Measurements from ENCODE around the gene SLC39A6. TPM values are rescaled to one million over a fixed set of nuclear protein-coding genes. Genes with fewer than 3 reads are reported as not detected.

Gene SLC39A6
- total RNA-seq, 1 experiment from 2014 or later = 33.9 TPM

DNA sequence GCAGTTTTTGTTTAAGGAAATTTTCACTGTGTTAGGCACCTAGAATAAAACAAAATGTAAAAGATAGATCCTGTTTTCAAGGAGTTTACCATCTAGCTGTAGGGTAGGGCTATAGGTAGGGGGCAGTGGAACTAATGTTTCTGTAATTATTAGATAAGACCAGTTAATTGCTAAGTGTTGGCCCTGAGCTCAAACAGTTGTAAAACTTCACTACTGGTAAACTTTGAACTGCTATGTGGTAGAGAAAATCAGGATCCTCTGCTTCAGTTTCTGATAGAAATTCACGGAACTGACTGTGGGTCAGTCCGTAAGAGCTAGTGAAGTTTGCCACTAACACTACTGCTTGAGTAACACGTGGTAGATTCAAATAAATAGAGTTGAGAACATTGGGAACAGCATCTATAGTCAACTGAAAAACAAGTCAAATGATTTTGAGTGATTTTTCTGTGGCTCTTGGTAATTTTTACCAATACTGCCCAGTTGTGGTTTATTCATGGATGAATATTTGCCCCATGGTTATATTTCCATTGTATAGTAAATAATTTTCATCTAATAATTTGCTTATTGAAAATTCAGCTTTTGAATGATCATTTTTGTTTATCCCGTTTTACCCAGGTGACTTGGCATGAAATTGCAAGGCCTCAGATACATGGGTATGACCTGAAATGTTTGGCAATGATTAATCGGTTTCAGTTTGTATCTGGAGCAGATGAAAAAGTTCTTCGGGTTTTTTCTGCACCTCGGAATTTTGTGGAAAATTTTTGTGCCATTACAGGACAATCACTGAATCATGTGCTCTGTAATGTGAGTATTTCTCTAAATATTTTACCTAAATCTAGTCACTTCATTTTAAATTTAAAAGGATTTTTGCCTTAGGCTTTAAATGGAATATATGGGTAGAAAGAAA lies 27.0 kb upstream of the SLC39A6 start:
- H3T11ph ChIP-seq (ENCODE audit: low read length) = no peak overlapping the region
- no peak for DNase-seq
- no peak overlapping the region for H2BK120ac ChIP-seq (ENCODE audit: low read depth, low read length, poor library complexity, severe bottlenecking)
- no peak overlapping the region for H3K27ac Mint-ChIP-seq
- no peak overlapping the region for H3K4ac ChIP-seq (ENCODE audit: low read depth, low read length)
- H3K27me3 Mint-ChIP-seq (ENCODE audit: low read depth) = no peaks in the 10 kb centered on the region
- no peaks in the 10 kb centered on the region for H3K79me2 ChIP-seq (ENCODE audit: insufficient read depth, low read length)
- H3K56ac ChIP-seq (ENCODE audit: insufficient read length, low read depth, low read length) = no peak overlapping the region
- H2AFZ ChIP-seq (ENCODE audit: low read length) = no peak overlapping the region
- H3K4me3 Mint-ChIP-seq = no peak overlapping the region
- H3K9me3 ChIP-seq (ENCODE audit: control insufficient read depth, low read depth, low read length) = no peaks in the 10 kb centered on the region
- no peak overlapping the region for H4K8ac ChIP-seq (replicated peaks; ENCODE audit: insufficient read length, low read depth, low read length)
- no peak overlapping the region for H4K91ac ChIP-seq (ENCODE audit: insufficient read length, low read depth, low read length)
- TF ChIP-seq, protein P1, sequence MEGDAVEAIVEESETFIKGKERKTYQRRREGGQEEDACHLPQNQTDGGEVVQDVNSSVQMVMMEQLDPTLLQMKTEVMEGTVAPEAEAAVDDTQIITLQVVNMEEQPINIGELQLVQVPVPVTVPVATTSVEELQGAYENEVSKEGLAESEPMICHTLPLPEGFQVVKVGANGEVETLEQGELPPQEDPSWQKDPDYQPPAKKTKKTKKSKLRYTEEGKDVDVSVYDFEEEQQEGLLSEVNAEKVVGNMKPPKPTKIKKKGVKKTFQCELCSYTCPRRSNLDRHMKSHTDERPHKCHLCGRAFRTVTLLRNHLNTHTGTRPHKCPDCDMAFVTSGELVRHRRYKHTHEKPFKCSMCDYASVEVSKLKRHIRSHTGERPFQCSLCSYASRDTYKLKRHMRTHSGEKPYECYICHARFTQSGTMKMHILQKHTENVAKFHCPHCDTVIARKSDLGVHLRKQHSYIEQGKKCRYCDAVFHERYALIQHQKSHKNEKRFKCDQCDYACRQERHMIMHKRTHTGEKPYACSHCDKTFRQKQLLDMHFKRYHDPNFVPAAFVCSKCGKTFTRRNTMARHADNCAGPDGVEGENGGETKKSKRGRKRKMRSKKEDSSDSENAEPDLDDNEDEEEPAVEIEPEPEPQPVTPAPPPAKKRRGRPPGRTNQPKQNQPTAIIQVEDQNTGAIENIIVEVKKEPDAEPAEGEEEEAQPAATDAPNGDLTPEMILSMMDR (conservative IDR thresholded peaks at IDR 0.05) = no peak
- no peak overlapping the region for H3K27ac ChIP-seq (ENCODE audit: insufficient read length, low read depth, low read length)
- no peak overlapping the region for H3K23ac ChIP-seq (ENCODE audit: insufficient read length, low read depth, low read length)
- no peak overlapping the region for H2AK5ac ChIP-seq (ENCODE audit: insufficient read length, low read length)
- H3K18ac ChIP-seq (ENCODE audit: insufficient read length, low read depth, low read length) = no peak overlapping the region
- H3K14ac ChIP-seq (ENCODE audit: insufficient read depth, low read length) = no peak overlapping the region
- no peak overlapping the region for H2BK20ac ChIP-seq (ENCODE audit: low read depth, low read length, poor library complexity, severe bottlenecking)
- H3K23me2 ChIP-seq (ENCODE audit: insufficient read length, low read depth, low read length, poor library complexity, severe bottlenecking) = no peaks in the 10 kb centered on the region
- no peaks in the 10 kb centered on the region for H4K20me1 ChIP-seq (ENCODE audit: control insufficient read depth, insufficient read depth, insufficient read length)
- no peaks in the 10 kb centered on the region for H3K79me1 ChIP-seq (ENCODE audit: insufficient read depth, low read depth, low read length, poor library complexity, severe bottlenecking)
- no peaks in the 10 kb centered on the region for H3K4me1 ChIP-seq (ENCODE audit: insufficient read depth, low read length)
- no peaks in the 10 kb centered on the region for H3K27me3 ChIP-seq (ENCODE audit: insufficient read depth, low read length)
- no peaks in the 10 kb centered on the region for H3K9me3 Mint-ChIP-seq
- no peak overlapping the region for H2BK12ac ChIP-seq (ENCODE audit: insufficient read length, low read depth, low read length)
- no CpG with 5 or more reads among the region's 7 CpGs for whole genome bisulfite sequencing (ENCODE audit: extremely low coverage, insufficient read length, low lambda C conversion rate)
- H3K4me1 Mint-ChIP-seq = no peaks in the 10 kb centered on the region
- H3K4me2 ChIP-seq (ENCODE audit: insufficient read depth, insufficient read length, low read length) = no peak overlapping the region
- H2BK15ac ChIP-seq (ENCODE audit: low read depth, low read length) = no peak overlapping the region
- H4K5ac ChIP-seq (ENCODE audit: insufficient read length, low read depth, low read length) = no peak overlapping the region
- peaks cover 39 to 88% (median 83%) of the 10 kb centered on the region in 3 experiments; a peak in 6 of 7 replicates for H3K36me3 Mint-ChIP-seq (ENCODE audit: insufficient read depth in 1 of 3, low read depth in 3 of 3)
- H2BK5ac ChIP-seq (ENCODE audit: insufficient read length, low read length) = no peak overlapping the region
- H3K9ac ChIP-seq (ENCODE audit: extremely low read depth, insufficient read length, low read length) = no peak overlapping the region

Measured in H9 (cell line).